Measurements from ENCODE around the gene PFKL. TPM values are rescaled to one million over a fixed set of nuclear protein-coding genes. Genes with fewer than 3 reads are reported as not detected.
"Not testable (repeated sequence)": the region's sequence is repeated elsewhere in the genome, so short reads cannot be mapped to it uniquely, and the experiment has no call there.

PFKL gene
- total RNA-seq, 4 donors from 2014 or later, result 68.5 to 103 (median 96.8) TPM

DNA sequence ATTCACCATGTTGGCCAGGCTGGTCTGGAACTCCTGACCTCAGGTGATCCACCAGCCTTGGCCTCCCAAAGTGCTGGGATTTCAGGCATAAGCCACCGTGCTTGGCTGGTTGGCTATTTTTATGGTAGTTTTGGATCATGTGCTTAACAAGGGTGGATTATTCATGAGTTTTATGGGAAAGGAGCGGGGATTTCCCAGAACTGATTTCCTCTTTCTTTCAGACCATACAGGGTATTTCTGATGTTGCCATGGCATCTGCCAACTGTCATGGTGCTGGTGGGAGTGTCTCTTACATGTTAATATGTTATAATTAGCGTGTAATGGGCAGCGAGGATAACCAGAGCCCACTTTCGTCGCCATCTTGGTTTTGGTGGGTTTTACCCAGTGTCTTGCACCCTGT is 56.8 kb downstream of the PFKL start:
- no peaks in the 10 kb centered on the region for H3K27me3 ChIP-seq
- H3K9me3 ChIP-seq, result no peaks in the 10 kb centered on the region
- no peak for TF ChIP-seq POLR2A (IDR thresholded peaks at IDR 0.05)
- no peak for TF ChIP-seq CTCF (IDR thresholded peaks at IDR 0.05)
- intact Hi-C loops (cut with DNase I), result no loop called here
- H3K36me3 ChIP-seq, result no peaks in the 10 kb centered on the region
- no peak overlapping the region for H3K4me3 ChIP-seq (replicated peaks in 1 of 3)
- no peaks in the 10 kb centered on the region for H3K4me1 ChIP-seq
- no peak overlapping the region for H3K27ac ChIP-seq
- WGBS, 2 donors, result 89 to 93% methylated on average over 6 of the region's 6 CpGs
- DNase-seq, result no peak

DNA sequence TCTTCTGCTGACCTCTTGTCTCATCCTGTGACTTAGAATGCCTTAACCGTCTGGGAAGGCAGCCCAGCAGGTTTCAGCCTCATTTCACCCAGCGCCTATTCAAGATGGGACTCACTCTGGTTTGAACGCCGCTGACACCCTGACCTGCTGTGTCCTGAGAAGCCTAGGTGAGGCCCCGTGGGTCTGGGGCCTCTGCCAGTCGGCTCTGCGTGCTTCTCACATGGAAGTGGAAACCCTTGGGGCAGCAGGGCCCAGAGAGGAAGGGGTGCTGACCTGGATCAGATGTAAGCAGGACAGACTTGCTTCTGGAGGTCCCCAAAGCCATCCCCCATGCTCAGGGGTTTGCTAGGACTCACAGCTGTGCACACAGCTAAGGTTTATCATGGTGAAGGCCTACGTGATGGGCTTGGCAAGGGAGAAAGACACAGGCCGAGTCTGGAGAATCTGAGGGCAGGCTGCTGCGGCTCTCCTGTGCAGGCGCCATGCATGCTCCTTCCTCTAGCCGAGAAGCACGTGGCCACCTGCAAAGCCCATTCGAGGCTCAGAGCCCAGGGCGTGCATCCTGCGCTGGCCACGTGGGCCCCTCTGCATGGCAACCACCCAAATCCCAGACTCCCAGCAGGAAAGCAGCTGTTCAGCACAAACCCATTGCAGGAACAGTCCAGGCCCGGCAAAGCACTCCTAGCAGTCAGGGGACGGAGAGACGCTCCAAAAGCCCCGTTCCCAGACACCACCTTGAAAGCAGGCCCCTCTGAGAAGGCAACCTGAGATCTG is 57.4 kb downstream of the PFKL start:
- Histone ChIP-seq H3K9me3 (no peaks in the 10 kb centered on the region), H3K4me1 (no peaks in the 10 kb centered on the region), H3K36me3 (no peaks in the 10 kb centered on the region), H3K27ac (no peak overlapping the region), H3K27me3 (no peaks in the 10 kb centered on the region), H3K4me3 (replicated peaks in 1 of 3) (no peak overlapping the region)
- no peak for DNase-seq
- intact Hi-C loops (cut with DNase I), result no loop called here
- 79 to 83% methylated on average over 17 to 21 of the region's 21 CpGs for WGBS, 2 donors
- TF ChIP-seq POLR2A (IDR thresholded peaks at IDR 0.05), result no peak
- TF ChIP-seq CTCF (IDR thresholded peaks at IDR 0.05), result no peak

GRCh38 chr21:44359396-44359795 is 59.5 kb downstream of the PFKL start:
- no peak overlapping the region for H3K4me3 ChIP-seq (replicated peaks in 1 of 3)
- H3K9me3 ChIP-seq, result no peaks in the 10 kb centered on the region
- intact Hi-C loops (cut with DNase I), result no loop called here
- no peak for DNase-seq
- WGBS, 2 donors, result 87 to 93% methylated on average over 8 of the region's 8 CpGs
- no peaks in the 10 kb centered on the region for H3K36me3 ChIP-seq
- H3K4me1 ChIP-seq, result no peaks in the 10 kb centered on the region
- H3K27me3 ChIP-seq, result no peaks in the 10 kb centered on the region
- no peak overlapping the region for H3K27ac ChIP-seq
- TF ChIP-seq POLR2A (IDR thresholded peaks at IDR 0.05) (no peak), CTCF (IDR thresholded peaks at IDR 0.05) (no peak)

DNA sequence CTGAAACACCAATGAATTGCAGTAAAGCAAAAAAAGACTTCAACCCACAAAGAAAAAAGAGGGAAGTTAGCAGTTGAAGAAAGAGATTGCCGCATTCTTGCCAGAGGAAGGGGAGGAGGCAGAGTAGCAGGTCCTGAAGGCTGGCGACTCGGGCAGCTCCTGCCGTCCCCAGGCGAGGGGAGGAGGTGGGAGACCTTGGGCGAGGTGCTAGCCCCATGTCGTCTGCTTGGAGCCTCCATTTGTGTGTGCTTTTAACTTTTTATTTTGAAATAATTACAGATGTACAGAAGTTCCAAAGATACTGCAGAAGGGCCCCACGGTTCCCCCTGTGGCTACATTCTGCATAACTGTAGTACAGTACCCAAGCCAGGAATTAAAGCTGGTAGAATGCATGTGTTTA is 60.3 kb downstream of the PFKL start:
- Histone ChIP-seq H3K4me3 (replicated peaks in 1 of 3) (no peak overlapping the region), H3K4me1 (no peaks in the 10 kb centered on the region), H3K27me3 (no peaks in the 10 kb centered on the region), H3K27ac (no peak overlapping the region), H3K9me3 (no peaks in the 10 kb centered on the region), H3K36me3 (no peaks in the 10 kb centered on the region)
- 59 to 65% methylated on average over 8 of the region's 8 CpGs for WGBS, 2 donors
- intact Hi-C loops (cut with DNase I), result loop anchor here (10.0 kb wide), 1 partner anchor 65 kb away; no protein-coding TSS in a partner anchor
- TF ChIP-seq POLR2A (IDR thresholded peaks at IDR 0.05) (no peak), CTCF (IDR thresholded peaks at IDR 0.05) (no peak)
- DNase-seq, result no peak

DNA sequence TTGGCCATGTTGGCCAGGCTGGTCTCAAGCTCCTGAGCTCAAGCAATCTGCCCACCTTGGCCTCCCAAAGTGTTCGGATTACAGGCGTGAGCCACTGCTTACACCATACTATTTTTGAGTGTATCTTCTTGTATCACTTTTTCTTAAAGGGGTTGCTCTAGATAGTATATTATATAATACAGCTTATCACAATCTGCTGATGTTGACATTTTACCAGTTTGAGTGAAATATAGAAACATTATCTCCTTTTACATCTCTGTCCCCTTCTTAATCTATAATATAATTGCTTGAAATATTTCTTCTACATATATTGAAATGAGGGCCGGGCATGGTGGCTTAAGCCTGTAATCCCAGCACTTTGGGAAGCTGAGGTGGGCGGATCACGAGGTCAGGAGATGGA is 62.0 kb downstream of the PFKL start:
- H3K36me3 ChIP-seq; H3K4me3 ChIP-seq (replicated peaks in 1 of 3); H3K27ac ChIP-seq; H3K9me3 ChIP-seq; H3K27me3 ChIP-seq; DNase-seq; H3K4me1 ChIP-seq: not testable (repeated sequence)
- WGBS, 2 donors, result 90 to 94% methylated on average over 5 of the region's 5 CpGs
- intact Hi-C loops (cut with DNase I), result loop anchor here (10.0 kb wide), 1 partner anchor 63 kb away; no protein-coding TSS in a partner anchor

Data from thyroid gland (tissue), 4 donors.